Astrocyte (in vitro differentiated cells and primary cell): Measurements from ENCODE around the gene TMPRSS9.

ENCODE experiments used
- EZH2 ChIP-seq: IDR thresholded peaks from 2 replicates; pipeline ENCODE4 v1.6.1; 2012; ENCODE audit warnings: mild to moderate bottlenecking, low read length, inconsistent platforms; ENCODE audit not compliant: insufficient read depth
- TF ChIP-seq, protein P1 (sequence below): IDR thresholded peaks from 2 replicates; pipeline ENCODE4 v1.5.1; 2011; ENCODE audit warnings: low read depth, mild to moderate bottlenecking, inconsistent platforms, low read length, moderate library complexity; ENCODE audit not compliant: insufficient read depth

DNA sequence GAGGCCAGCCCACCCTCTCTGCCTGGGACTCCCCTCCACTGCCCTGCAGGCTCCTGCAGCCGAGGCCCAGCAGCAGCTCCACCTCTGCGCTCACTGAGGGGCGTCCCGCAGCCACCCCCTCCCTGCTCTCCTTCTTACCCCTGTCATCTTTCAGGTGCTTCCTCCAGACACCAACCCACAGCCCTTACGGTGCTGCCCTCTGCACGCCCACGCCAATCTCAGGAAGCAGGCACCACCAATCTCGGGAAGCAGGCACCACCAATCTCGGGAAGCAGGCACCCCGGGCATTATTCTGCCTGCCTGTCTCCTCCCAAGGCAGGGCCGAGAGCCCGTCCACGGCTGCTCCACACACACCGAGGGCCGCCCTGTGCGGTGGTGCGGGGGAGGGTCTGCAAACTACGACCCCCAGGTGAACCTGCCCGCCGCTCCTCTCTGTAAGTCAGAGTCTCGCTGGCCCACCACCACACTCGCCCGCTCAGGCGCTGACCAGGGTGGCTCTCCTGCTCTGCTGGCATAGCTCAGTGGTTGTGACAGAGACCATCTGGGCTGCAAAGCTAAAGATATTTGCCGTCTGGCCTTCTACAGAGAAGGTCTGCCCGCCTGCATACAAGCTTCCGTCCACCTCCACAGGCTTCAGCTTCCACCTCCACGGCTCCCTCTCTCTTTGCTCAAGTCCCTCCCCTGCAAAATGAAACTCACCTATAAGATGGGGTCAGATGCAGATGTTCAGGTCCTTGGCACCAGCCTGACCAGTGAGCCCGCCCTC, 34.6 kb upstream of the TMPRSS9 start:
- TF ChIP-seq, protein P1, sequence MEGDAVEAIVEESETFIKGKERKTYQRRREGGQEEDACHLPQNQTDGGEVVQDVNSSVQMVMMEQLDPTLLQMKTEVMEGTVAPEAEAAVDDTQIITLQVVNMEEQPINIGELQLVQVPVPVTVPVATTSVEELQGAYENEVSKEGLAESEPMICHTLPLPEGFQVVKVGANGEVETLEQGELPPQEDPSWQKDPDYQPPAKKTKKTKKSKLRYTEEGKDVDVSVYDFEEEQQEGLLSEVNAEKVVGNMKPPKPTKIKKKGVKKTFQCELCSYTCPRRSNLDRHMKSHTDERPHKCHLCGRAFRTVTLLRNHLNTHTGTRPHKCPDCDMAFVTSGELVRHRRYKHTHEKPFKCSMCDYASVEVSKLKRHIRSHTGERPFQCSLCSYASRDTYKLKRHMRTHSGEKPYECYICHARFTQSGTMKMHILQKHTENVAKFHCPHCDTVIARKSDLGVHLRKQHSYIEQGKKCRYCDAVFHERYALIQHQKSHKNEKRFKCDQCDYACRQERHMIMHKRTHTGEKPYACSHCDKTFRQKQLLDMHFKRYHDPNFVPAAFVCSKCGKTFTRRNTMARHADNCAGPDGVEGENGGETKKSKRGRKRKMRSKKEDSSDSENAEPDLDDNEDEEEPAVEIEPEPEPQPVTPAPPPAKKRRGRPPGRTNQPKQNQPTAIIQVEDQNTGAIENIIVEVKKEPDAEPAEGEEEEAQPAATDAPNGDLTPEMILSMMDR = no peak
- TF ChIP-seq EZH2 = no peak
